ENCODE data around the gene SAMD13. TPM values are rescaled to one million over a fixed set of nuclear protein-coding genes. Genes with fewer than 3 reads are reported as not detected.

The SAMD13 gene
- total and polyA plus RNA-seq, 2 of the 4 experiments (the other 2 are of a cell fraction): 0.27 to 0.36 TPM

GRCh38 chr1:84311296-84311695, 9.8 kb downstream of the SAMD13 start:
- Histone ChIP-seq H2AK9ac (replicated peaks; ENCODE audit: low read depth, low read length, poor library complexity) (no peak overlapping the region), H2BK15ac (ENCODE audit: low read depth, low read length) (no peak overlapping the region), H2BK5ac (ENCODE audit: low read depth, low read length, poor library complexity, severe bottlenecking) (no peak overlapping the region), H3K9me3 (ENCODE audit: control insufficient read depth, insufficient read depth, low read length) (no peaks in the 10 kb centered on the region), H2AFZ (replicated peaks; ENCODE audit: low read length, poor library complexity) (no peak overlapping the region), H3K9me1 (ENCODE audit: insufficient read depth, low read length) (no peaks in the 10 kb centered on the region), H3K18ac (ENCODE audit: low read depth, low read length) (no peak overlapping the region), H3K14ac (replicated peaks; ENCODE audit: low read depth, low read length) (no peak overlapping the region), H3K4me3 (ENCODE audit: insufficient read depth, low read depth, low read length) (no peak overlapping the region), H3K9ac (ENCODE audit: low read depth, low read length) (no peak overlapping the region), H3K27ac (ENCODE audit: insufficient read depth, low read length) (no peak overlapping the region), H3K4ac (ENCODE audit: low read depth, low read length) (no peak overlapping the region), H4K5ac (ENCODE audit: low read depth, low read length) (no peak overlapping the region), H2BK20ac (ENCODE audit: low read depth, low read length) (no peak overlapping the region), H4K8ac (ENCODE audit: low read depth in 2 of 2, low read length in 2 of 2) (no peak overlapping the region), H3K4me1 (ENCODE audit: control insufficient read depth, insufficient read depth, low read length) (0 out of 2 replicates have a peak, but pooled peaks cover 2% of the 10 kb centered on the region), H2BK120ac (ENCODE audit: low read depth, low read length) (no peak overlapping the region), H4K91ac (ENCODE audit: insufficient read depth, low read depth, low read length) (no peak overlapping the region), H4K20me1 (ENCODE audit: insufficient read depth, low read length) (no peaks in the 10 kb centered on the region), H3K56ac (ENCODE audit: extremely low read depth, insufficient read depth, low read length) (no peak overlapping the region), H3K36me3 (ENCODE audit: control insufficient read depth, insufficient read depth, low read length) (no peaks in the 10 kb centered on the region), H3K79me1 (ENCODE audit: low read depth in 1 of 2, low read length in 2 of 2) (no peaks in the 10 kb centered on the region), H3K27me3 (ENCODE audit: control insufficient read depth, insufficient read depth, low read length) (no peaks in the 10 kb centered on the region), H3K23ac (ENCODE audit: low read depth, low read length) (no peak overlapping the region), H3K4me2 (ENCODE audit: low read depth, low read length) (no peak overlapping the region), H2AK5ac (ENCODE audit: low read depth, low read length) (no peak overlapping the region)
- TF ChIP-seq MAFK (IDR thresholded peaks at IDR 0.05; ENCODE audit: low read depth, low read length) (no peak), ELK1 (IDR thresholded peaks at IDR 0.05; ENCODE audit: borderline replicate concordance, low read depth, low read length) (no peak), RAD21 (IDR thresholded peaks at IDR 0.05; ENCODE audit: low read length) (no peak), MAZ (IDR thresholded peaks at IDR 0.05; ENCODE audit: borderline replicate concordance, low read depth, low read length) (no peak), MXI1 (IDR thresholded peaks at IDR 0.05; ENCODE audit: borderline replicate concordance, low read depth, low read length) (no peak), BHLHE40 (IDR thresholded peaks at IDR 0.05; ENCODE audit: low read depth, low read length) (no peak), POLR2A (IDR thresholded peaks at IDR 0.05; ENCODE audit: low read depth, low read length) (no peak)
- intact Hi-C loops (cut with micrococcal nuclease): no loop called here
- no peak for DNase-seq
- WGBS, 2 experiments (ENCODE audit: extremely low coverage in 2 of 2, insufficient read length in 1 of 2): no CpG with 5 or more reads among the region's 2 CpGs
- in situ Hi-C loops (cut with MboI; ENCODE audit: low sequenced_read_pairs): no loop called here
- ChIA-PET POLR2A (ENCODE audit: unreplicated experiment) (no interaction called here), CTCF (no interaction called here)
- dilution Hi-C loops (cut with HindIII; ENCODE audit: low sequenced_read_pairs, unreplicated experiment): no loop called here
- ATAC-seq (ENCODE audit: low read depth): no peak
- no TSS peak for BruUV-seq (replicated peaks)
